Panc1 (cell line): ENCODE measurements around the gene DEUP1.

Experiments
- CTCF ChIP-seq: fragments of 450-650 bp; IDR thresholded peaks from 2 replicates; pipeline ENCODE4 v1.5.1; 2017; ENCODE audit warnings: mild to moderate bottlenecking
- POLR2AphosphoS5 ChIP-seq: IDR thresholded peaks from 2 replicates; pipeline ENCODE4 v1.6.1; 2012; ENCODE audit warnings: mild to moderate bottlenecking, low read depth, low read length, moderate library complexity
- REST ChIP-seq, 2 experiments: IDR thresholded peaks; 2 replicates each; pipeline ENCODE4 v1.6.1; 2011 to 2012; ENCODE audit warnings: low read depth in 2 of 2, control low read depth in 1 of 2, low read length in 1 of 2, mild to moderate bottlenecking in 1 of 2, moderate library complexity in 1 of 2; ENCODE audit not compliant: insufficient read depth in 1 of 2
- TCF7L2 ChIP-seq: IDR thresholded peaks from 2 replicates; pipeline ENCODE4 v1.6.1; 2011; ENCODE audit warnings: mild to moderate bottlenecking, low read depth, low read length, inconsistent platforms

- no peak for TF ChIP-seq CTCF
- TF ChIP-seq REST (IDR thresholded peaks at IDR 0.05; ENCODE audit: insufficient read depth in 1 of 2, low read depth in 2 of 2, low read length in 1 of 2): no peak
- TF ChIP-seq POLR2AphosphoS5: no peak
- no peak for TF ChIP-seq TCF7L2
Measured at GRCh38 chr11:93407777-93408401, 77.3 kb downstream of the DEUP1 start.
